Stomach (tissue), 4 donors: Measurements from ENCODE around the gene PAH.
A peak's percentile ranks its signal among the peaks of the same experiment; 100 is the strongest.

Experiments
- CTCF ChIP-seq, 7 experiments: fragments of 450-650 bp in 4 of 7; fragments of 200-600 bp in 3 of 7; sonication (generic) in 3 of 7; IDR thresholded peaks; one replicate each; pipeline ENCODE4 v1.5.1; 2016 to 2019; ENCODE audit warnings: antibody characterized with exemption in 7 of 7, control low read depth in 2 of 7, mild to moderate bottlenecking in 1 of 7
- EP300 ChIP-seq: sonication (generic); formaldehyde crosslinking; IDR thresholded peaks from one replicate; pipeline ENCODE4 v1.6.1; 2017; ENCODE audit warnings: antibody characterized with exemption
- POLR2A ChIP-seq, 4 donors: fragments of 450-650 bp; IDR thresholded peaks; one replicate each; pipeline ENCODE4 v1.6.1; 2016; ENCODE audit warnings: antibody characterized with exemption in 4 of 4, control low read depth in 2 of 4, mild to moderate bottlenecking in 1 of 4, moderate library complexity in 1 of 4
- POLR2AphosphoS5 ChIP-seq, 3 donors: sonication (generic); formaldehyde crosslinking; IDR thresholded peaks; one replicate each; pipeline ENCODE4 v1.6.1; 2016; ENCODE audit warnings: antibody characterized with exemption in 3 of 3

GRCh38 chr12:102814691-102815367 lies 102.2 kb downstream of the PAH start:
- TF ChIP-seq POLR2A (IDR thresholded peaks at IDR 0.05): no peak
- TF ChIP-seq CTCF (IDR thresholded peaks at IDR 0.05): no peak
- TF ChIP-seq EP300: no peak
- peak; percentile 16 to 47 (median 39) for TF ChIP-seq POLR2AphosphoS5 (IDR thresholded peaks at IDR 0.05)
